NCI-H1436 treated with DMSO at 0.1 percent for 48 hours (cell line): ENCODE results near the gene SYNE2.
"Not testable (repeated sequence)": the region's sequence is repeated elsewhere in the genome, so short reads cannot be mapped to it uniquely, and the experiment has no call there.

Source experiments
- DNase-seq: peaks from one replicate; lab custom pipeline; 2025; lab: John Stamatoyannopoulos, UW

The SYNE2 gene

DNA sequence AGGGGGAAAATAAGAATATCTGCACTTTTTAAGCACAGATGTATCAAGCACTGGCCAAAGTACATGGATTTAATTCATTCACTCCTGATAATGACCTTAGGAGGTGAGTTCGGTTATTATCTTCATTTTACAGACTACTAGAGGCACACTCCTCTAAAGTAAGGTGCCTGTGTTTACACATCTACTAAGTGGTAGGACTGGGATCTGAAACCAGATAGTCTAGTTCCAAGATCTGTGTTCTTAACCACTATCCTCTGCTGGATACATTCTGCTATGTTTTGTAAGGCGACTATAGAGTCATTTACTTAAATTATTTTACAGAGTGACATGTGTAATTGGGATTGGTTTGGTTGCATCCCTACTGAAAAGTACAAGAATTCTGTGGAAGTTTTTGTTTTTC, 266.1 kb downstream of the SYNE2 start:
- no peak for DNase-seq

DNA sequence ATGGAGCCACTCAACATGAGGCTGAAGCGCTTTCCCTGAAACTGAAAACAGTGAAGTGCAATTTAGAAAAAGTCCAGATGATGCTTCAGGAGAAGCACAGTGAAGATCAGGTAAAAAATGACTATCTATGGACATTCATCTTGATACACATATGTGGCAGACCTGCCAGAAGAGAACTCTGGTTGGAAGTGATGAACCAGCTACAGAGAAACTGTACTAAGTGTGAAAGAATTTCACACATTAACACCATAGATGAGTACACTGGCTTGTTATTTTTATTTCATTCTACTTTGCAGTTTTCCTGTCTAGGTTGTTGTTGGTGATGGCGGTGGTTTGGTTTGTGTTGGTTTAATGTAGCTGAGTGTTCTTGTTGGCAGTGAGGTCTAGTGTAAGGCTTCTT, 266.7 kb downstream of the SYNE2 start:
- DNase-seq = no peak

- no peak for DNase-seq
Observed at GRCh38 chr14:64119980-64120379, 267.2 kb downstream of the SYNE2 start.

DNA sequence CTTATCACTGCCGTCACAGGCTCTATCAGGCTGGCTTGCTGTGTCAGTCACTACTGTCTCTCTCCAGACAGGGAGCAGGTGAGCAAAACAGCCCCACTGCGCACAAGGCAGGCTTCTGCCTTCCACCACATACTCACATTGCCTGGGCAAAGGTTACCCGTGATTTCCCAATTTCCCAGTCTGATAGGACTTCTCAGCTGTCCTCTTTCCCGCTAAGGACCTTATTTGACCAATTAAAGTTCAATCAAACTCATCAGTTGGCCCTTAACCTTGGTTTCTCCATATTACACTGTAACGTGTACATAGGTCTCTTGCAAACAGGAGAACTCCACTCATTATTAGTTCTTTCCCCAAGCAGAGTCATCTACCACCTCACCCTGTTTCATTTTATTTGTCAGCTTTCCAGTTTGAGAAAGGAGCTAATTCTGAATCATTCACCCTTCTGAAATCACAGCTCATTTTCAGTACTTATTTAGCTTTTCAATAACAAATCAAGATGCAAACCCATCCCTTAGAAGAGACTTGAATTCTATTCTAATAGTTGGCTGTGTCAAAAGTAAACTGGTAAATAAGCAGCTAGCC, 270.5 kb downstream of the SYNE2 start:
- no peak for DNase-seq

- no peak for DNase-seq
Observed at GRCh38 chr14:64125270-64125669, 272.5 kb downstream of the SYNE2 start.

DNA sequence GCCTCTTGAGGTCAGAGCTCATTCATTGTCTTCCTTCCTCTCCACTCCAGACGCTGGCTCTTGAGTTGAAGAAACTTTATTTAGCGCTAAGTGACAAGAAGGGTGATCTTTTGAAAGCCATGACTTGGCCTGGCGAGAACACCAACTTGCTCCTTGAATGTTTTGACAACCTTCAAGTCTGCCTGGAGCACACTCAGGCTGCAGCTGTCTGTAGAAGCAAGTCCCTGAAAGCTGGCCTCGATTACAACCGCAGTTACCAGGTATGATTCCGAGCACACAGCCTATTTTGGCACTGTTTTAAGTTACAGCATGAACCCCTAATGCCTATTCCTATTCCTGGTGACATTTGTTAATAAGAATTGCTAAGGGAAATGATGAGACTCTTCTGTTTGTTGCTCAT, 273.7 kb downstream of the SYNE2 start:
- no peak for DNase-seq

GRCh38 chr14:64137657-64138290, 285.0 kb downstream of the SYNE2 start:
- DNase-seq = no peak

DNA sequence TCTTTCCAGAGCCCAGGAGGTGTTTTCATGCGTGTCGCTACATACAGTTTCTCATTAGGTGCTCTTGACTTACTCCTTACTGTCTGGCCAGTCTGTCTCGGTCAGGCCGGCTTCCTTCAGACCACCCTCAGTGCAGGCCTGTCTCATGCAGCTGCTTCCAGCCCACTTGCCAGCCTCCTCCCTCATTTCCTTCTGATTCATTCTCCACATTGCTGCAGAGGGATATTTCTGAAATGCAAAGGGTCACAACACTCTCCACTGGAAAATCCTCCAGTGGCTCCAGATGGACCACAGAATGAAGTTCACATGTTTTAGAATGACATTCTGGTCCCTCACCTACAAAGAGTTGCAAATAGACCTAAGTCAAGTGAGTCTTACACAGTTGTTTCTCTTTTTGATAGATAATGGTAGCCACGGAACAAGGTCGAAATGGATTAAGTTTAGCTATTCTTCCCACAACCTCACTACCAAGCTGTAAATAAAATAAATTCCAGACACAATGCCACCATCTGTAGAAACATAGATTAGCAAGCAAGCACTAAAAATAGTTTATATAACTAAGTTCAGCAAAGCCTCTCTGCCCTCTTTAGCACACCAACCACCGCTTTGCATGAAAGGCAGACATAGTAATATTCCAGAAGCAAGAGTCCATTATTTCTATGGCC, 294.5 kb downstream of the SYNE2 start:
- DNase-seq = no peak

GRCh38 chr14:64149921-64150320, 297.1 kb downstream of the SYNE2 start:
- DNase-seq = no peak

DNA sequence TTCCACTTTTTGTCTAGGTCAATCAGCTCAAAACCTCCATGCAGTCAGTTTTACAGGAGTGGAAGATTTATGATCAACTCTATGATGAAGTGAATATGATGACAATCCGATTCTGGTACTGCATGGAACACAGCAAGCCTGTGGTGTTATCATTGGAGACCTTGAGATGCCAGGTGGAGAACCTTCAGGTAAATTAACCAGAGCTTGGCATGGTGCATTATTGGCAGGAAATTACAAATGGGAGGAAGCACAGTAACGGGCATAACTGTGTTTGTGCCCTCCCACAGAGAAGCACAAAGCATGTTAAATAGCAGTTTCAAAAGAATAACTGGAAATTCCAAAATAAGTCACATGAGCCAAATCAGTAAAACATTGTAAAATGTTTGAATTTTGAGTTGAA, 305.8 kb downstream of the SYNE2 start:
- DNase-seq = no peak

GRCh38 chr14:64159588-64159987, 306.8 kb downstream of the SYNE2 start:
- no peak for DNase-seq

DNA sequence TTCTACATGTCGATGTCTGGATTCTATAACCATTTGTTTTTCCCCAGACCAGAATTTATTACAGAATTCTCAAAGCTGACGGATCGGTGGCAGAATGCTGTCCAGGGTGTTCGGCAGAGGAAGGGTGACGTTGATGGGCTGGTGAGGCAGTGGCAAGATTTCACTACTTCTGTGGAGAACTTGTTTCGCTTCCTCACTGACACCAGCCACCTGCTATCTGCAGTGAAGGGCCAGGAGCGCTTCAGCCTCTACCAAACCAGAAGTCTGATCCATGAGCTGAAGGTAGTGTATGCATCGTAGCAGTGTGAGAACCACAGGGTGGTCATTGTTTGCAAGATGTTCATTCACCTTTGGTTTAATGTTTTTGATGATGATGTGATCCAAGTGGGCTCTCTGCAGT, 317.4 kb downstream of the SYNE2 start:
- no peak for DNase-seq

GRCh38 chr14:64174922-64175782, 322.3 kb downstream of the SYNE2 start:
- DNase-seq = no peak

DNA sequence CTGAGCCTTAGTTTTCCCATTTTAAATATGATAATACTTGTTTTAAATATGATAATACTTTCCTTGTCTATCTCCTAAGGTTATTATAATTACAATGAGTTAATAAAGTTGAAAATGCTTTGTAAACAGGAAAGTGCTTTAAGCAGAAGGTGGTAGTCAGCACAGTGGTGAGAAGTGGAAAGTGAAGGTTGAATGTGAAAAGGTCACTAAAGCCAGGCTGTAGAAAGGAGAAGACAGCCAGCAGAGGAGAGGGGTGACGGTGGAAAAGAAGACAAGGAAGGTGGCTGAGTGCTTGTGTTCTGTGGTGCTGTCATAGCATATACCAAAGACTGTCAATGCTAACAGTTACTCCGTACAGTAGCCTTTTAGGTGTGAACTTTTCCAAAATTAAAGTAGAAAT, 323.5 kb downstream of the SYNE2 start:
- DNase-seq = no peak

- no peak for DNase-seq
Observed at GRCh38 chr14:64178814-64179213, 326.0 kb downstream of the SYNE2 start.

DNA sequence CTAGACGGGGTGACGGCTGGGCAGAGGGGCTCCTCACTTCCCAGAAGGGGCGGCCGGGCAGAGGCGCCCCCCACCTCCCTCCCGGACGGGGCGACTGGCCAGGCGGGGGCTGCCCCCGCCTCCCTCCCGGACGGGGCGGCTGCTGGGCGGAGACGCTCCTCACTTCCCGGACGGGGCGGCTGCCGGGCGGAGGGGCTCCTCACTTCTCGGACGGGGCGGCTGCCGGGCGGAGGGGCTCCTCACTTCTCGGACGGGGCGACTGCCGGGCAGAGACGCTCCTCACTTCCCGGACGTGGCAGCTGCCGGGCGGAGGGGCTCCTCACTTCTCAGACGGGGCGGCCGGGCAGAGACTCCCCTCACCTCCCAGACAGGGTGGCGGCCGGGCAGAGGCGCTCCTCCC, 330.1 kb downstream of the SYNE2 start:
- DNase-seq = not testable (repeated sequence)

DNA sequence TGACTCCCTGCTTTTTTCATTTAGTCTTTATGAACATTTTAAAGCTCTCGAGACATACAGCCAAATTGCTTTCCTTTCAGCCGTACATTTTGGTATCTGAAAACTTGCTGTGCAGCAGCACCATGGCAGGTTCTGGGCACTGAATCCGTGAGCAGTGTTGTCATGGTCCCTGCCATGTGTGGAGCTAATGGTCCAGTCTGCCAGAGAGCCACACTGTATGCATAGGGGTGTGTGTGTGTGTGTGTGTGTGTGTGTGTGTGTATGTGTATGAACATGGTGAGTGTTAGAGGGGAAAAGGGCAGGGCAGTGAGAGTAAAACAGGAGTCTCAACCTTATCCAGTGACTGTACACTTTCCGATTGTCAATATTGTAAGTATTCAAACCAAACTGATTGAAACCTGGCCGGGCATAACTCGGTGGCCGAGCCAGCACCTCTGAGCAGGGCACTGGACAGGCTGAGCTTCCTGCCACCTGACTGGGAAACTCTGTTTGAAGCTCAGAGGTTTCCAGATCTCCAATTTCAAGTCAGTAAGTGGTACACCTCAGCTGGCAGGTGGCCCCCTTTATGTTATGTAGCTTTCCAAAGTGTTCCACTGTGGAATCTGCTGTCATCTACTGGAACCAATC, 331.4 kb downstream of the SYNE2 start:
- no peak for DNase-seq

- DNase-seq = no peak
Observed at GRCh38 chr14:64185184-64185583, 332.4 kb downstream of the SYNE2 start.

GRCh38 chr14:64186231-64187129, 333.7 kb downstream of the SYNE2 start:
- DNase-seq = no peak

DNA sequence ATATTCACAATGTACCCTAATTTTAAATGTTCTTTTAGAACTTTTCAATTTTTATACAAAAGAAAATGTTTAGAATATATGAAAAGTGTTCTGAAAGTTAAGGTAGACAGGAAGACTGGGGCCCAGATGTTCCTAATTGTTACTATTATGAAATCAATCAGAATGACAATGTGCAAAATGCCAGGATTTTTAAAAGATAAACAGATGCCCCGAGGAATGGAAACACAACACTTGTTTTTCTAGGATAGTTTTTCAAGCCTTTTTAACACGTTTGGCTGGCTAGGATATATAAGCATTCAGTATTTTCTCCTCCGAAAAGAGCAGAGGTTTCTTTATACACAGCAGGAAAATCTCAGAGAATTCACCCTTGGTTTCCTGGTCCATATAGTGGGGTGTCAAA, 334.5 kb downstream of the SYNE2 start:
- no peak for DNase-seq

GRCh38 chr14:64190974-64191502, 338.2 kb downstream of the SYNE2 start:
- DNase-seq = no peak
